Gastroesophageal sphincter (tissue), 3 donors: ENCODE data around the gene SPAG17.

Source experiments
- CTCF ChIP-seq, 4 experiments: fragments of 200-600 bp in 2 of 4; fragments of 450-650 bp in 2 of 4; sonication (generic) in 1 of 4; IDR thresholded peaks; one replicate each; pipeline ENCODE4 v1.5.1; 2017 to 2019; ENCODE audit warnings: antibody characterized with exemption in 4 of 4, mild to moderate bottlenecking in 2 of 4, moderate library complexity in 2 of 4
- EP300 ChIP-seq: sonication (generic); formaldehyde crosslinking; IDR thresholded peaks from one replicate; pipeline ENCODE4 v1.6.1; 2017; ENCODE audit warnings: antibody characterized with exemption, mild to moderate bottlenecking
- POLR2A ChIP-seq, 2 donors: fragments of 450-650 bp; IDR thresholded peaks; one replicate each; pipeline ENCODE4 v1.6.1; 2017; ENCODE audit warnings: antibody characterized with exemption in 2 of 2, mild to moderate bottlenecking in 2 of 2, moderate library complexity in 1 of 2
- POLR2AphosphoS5 ChIP-seq: sonication (generic); formaldehyde crosslinking; IDR thresholded peaks from one replicate; pipeline ENCODE4 v1.6.1; 2017; ENCODE audit warnings: antibody characterized with exemption

GRCh38 chr1:118154220-118154619 is 30.8 kb downstream of the SPAG17 start:
- TF ChIP-seq POLR2A (IDR thresholded peaks at IDR 0.05): no peak
- no peak for TF ChIP-seq CTCF (IDR thresholded peaks at IDR 0.05)
- no peak for TF ChIP-seq POLR2AphosphoS5
- TF ChIP-seq EP300: no peak
